Measurements from ENCODE around the gene RTL10.

The RTL10 gene

DNA sequence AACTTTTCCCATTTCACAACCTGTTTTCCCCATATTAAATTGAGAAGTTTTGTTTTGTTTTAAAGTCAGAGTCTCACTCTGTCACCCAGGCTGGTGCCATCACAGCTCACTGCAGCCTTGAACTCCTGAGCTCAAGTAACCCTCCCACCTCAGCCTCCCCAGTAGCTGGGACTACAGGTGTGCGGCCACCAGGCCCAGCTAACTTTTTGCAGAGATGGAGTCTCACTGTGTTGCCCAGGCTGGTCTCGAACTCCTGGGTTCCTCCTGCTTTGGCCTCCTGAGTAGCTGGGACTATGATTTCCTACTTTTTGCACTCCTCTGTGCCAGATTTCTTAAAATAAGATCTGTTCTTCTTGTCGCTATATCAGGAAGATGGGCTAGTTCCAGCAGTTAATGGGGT is 44.9 kb downstream of the RTL10 start:
- no peak for DNase-seq (ENCODE audit: low read depth, low spot score)

GRCh38 chr22:19808873-19809478 is 45.7 kb downstream of the RTL10 start:
- peak; percentile 45 for DNase-seq (ENCODE audit: low read depth, low spot score)

- DNase-seq (ENCODE audit: low read depth, low spot score), result no peak
Measured at GRCh38 chr22:19807914-19808872, 46.5 kb downstream of the RTL10 start.

GRCh38 chr22:19807161-19807913 is 47.3 kb downstream of the RTL10 start:
- no peak for DNase-seq (ENCODE audit: low read depth, low spot score)

GRCh38 chr22:19806213-19807160 is 48.2 kb downstream of the RTL10 start:
- peak; percentile 42 for DNase-seq (ENCODE audit: low read depth, low spot score)

GRCh38 chr22:19805821-19806212 is 48.9 kb downstream of the RTL10 start:
- no peak for DNase-seq (ENCODE audit: low read depth, low spot score)

Data from astrocyte of the hippocampus (primary cell).